Measurements from ENCODE around the gene KIF6.
"Not testable (repeated sequence)": the region's sequence is repeated elsewhere in the genome, so short reads cannot be mapped to it uniquely, and the experiment has no call there.

The KIF6 gene, protein sequence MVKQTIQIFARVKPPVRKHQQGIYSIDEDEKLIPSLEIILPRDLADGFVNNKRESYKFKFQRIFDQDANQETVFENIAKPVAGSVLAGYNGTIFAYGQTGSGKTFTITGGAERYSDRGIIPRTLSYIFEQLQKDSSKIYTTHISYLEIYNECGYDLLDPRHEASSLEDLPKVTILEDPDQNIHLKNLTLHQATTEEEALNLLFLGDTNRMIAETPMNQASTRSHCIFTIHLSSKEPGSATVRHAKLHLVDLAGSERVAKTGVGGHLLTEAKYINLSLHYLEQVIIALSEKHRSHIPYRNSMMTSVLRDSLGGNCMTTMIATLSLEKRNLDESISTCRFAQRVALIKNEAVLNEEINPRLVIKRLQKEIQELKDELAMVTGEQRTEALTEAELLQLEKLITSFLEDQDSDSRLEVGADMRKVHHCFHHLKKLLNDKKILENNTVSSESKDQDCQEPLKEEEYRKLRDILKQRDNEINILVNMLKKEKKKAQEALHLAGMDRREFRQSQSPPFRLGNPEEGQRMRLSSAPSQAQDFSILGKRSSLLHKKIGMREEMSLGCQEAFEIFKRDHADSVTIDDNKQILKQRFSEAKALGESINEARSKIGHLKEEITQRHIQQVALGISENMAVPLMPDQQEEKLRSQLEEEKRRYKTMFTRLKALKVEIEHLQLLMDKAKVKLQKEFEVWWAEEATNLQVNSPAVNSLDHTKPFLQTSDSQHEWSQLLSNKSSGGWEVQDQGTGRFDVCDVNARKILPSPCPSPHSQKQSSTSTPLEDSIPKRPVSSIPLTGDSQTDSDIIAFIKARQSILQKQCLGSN

DNA sequence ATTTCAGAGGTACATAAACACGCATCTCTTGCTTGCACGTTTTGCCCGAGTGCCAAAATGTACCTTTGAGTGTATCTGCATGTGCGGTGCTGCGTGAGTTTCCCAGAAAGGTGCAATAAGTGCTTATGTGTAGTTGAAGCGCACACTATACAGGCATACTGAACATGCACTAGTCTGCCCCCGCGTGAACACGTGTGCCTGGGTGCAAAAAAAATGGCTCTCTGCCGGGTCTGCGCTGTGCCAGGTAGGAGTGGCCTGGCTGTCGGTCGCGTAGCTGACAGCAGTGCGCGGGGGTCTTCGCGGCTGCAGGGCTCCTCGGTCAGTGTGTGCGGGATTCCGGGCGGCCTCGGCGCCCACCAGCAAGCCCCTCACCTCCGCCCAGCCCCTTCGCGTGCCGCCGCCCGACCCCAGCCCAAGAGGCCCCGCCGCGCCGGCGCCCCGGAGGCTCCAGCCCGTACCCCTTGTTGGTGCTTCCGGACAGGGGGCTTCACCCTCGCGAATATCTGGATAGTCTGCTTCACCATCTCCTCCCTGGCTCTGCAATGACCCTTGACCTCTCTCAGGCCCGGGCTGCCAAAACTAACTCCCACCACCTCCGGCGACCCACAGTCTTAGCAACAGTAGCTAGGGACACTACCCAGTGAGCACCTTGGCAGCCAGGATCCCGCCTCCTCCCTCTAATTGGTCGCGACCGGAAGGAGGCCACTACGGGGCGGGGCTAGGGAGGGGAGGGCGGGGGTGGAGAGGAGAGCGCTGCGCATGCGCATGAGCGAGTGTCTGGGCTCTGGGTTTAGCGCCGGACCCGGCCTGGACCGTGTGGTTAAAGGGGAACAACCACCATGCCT is at the start of gene KIF6:
KIF6 (minus strand) TSS at position 622 of the 845 bp plus-strand sequence; CDS start at position 524, 98 bp downstream.
- DNase-seq: peak; percentile 73

- no peak for DNase-seq
These were observed 48.6 kb upstream of the KIF6 start for GRCh38 chr6:39773782-39774181.

- DNase-seq: no peak
These were observed 47.5 kb upstream of the KIF6 start for GRCh38 chr6:39772559-39773273.

DNA sequence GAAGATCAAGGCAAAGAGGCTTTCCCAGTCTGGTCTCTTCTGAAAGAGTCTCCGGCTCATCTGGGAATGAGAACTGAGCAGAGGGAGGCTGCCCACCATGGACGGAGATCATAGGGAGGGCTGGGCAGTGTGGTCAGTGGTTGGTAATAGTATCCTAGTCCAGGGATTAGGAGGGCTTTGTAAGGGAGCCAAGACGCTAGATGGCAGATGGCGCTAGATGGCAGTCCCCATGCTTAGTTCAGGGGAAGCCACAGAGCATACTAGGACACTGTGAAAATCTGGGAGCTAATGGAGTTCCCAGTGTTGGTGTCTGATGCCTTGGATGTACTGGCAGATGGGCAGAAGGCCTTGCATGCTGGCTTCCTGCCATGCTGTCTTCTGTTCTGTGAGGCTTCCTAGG is 45.2 kb upstream of the KIF6 start:
- DNase-seq: no peak

DNA sequence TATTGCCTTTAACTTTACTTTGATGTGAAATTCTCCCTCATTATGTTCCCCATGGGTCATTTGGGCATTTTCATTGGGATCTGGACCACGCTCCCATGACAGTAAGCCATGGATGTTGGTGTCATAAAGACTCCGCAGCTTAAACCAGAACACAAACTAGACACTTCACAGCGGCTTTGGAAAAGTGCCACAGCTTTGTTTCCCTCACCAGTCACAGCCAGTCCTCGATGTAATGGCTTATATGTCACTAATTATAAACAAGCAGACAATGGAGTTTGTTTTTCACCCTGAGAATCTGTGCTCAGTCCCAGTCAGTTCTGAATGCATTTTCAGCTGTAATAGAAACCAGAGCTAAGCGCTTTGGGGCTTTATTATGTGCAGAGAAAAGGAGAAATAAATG is 43.8 kb upstream of the KIF6 start:
- DNase-seq: no peak

DNA sequence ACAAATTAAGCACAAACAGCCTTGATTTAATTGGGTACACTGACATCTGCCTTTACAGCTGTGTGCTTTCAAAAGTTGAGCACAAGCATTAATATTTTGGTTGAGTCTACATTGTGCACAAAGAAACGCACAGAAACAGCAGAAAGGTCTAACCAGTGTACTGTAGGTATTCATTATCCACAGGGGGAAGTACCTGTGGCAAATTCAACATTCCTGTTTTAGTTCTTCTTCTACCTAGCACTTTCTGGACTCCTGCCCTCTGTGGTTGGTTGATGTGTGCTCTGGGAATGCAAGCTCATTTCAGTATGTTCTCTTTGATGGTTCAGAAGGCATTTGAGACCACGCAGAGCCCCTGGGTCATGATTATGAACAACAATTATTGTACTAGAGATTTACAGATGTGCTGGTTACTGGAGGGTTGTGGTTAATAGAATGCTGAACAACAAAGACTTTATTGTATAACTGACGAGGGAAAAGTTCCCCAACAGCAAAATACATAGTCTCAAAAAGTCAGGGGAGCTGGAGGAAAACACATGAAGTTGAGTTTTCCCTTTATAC is 40.4 kb upstream of the KIF6 start:
- DNase-seq: no peak

DNA sequence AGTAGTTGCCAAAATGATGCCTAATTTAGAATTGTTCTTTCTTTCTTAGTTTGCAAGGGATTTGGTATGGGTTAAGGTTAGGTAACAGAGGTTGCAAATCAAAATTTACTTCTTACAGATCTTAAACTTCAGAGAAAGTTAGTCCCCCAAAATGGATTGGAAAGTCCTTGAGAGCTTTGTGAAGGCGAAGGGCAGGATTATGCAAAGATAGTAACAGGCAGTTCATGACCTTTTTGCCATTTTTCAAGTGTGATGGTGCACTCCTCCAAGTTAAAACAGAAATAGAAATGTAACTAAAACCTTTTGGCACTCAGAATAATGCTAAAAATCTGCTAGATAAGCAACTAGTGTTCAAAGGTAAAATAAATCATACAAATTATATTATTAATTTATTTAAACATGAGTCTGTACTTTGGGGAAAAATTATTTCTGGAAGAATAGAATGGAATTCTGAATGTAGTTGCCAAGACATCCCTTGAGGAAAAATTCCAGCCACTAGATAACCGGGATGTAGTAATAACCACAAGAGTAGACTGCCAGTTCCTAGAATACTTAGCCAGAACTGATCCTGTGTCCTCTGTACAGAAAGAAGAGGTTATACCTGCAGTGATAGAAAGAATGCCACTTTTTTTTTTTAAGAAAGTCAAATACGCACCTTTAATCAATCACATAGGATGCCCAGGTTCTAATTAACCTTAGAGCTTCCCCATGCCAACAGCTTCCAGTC is 35.2 kb upstream of the KIF6 start:
- no peak for DNase-seq

DNA sequence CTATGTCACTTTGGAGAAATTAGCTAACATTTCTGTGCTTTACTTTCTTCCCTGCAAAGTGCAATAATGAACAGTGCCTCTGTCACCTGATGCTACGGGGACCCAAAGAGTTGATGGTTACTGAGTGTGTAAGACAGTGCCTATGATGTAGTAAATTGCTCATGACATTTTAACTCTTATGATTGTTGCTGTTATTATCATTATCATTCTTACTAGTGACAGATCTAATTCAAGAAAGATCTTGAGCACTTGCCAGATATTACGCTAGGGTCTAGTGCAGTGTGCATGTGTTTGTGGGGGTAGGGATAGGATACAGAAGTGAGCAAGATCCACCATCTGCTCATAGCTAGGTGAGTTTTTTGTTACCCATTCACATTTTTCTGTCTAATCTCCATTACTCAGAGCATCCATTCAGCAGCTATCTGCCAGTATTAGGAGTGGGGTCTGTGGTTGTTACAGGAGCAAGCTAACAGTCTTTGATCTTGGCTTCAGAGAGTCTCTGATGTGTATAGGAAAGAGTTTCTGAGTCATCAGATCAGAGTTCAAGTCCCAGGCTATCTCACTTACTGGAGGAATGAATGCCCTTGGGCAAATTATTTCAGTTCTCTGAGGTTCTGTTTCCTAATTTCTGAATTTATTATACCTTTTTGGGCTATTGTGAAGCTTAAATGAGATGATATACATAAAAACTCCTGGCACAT is 33.8 kb upstream of the KIF6 start:
- DNase-seq: no peak

- no peak for DNase-seq
These were observed 31.4 kb upstream of the KIF6 start for GRCh38 chr6:39756582-39756981.

DNA sequence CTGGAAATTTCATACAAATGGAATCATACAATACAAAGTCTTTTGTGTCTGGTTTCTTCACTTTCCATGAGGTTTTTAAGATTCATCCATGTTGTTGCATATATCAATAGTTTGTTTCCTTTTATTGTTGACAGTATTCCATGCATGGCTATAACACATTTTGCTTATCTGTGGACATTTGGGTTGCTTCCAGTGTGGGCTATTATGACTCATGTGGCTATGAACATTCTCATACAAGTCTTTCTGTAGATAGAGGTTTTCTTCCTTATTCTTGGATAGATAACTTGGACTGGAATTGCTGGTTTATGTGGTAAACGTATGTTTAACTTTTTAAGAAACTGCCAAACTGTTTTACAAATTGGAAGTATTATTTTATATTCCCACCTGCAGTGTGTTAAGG is 30.0 kb upstream of the KIF6 start:
- DNase-seq: no peak

DNA sequence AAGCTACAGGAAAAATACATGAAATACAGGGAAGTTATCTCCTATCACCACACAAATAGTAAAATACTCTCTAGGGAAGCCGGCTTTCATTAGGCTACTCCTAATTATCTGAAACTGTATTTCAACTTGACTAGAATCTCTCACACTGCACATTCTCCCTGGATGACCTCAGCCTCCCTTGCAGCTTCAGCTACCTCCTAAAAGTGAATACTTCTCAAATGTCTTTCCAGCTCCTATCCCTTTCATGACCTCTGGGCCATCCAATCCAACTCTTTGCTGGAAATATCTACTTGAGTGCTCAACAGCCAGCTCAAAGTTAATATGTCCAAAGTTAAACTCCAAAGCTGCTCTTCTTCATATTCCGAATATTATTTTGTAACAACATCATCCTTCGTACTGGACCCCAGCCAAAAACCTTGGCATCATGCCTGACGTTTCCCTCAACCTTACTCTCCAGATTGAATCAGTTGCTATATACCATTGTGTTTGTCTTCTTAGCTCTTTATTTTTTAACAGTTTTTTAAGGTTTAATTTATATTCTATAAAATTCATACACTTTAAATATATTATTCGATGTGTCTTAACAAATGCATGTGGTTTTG is 29.4 kb upstream of the KIF6 start:
- DNase-seq: no peak

- DNase-seq: no peak
These were observed 28.5 kb upstream of the KIF6 start for GRCh38 chr6:39753725-39754045.

DNA sequence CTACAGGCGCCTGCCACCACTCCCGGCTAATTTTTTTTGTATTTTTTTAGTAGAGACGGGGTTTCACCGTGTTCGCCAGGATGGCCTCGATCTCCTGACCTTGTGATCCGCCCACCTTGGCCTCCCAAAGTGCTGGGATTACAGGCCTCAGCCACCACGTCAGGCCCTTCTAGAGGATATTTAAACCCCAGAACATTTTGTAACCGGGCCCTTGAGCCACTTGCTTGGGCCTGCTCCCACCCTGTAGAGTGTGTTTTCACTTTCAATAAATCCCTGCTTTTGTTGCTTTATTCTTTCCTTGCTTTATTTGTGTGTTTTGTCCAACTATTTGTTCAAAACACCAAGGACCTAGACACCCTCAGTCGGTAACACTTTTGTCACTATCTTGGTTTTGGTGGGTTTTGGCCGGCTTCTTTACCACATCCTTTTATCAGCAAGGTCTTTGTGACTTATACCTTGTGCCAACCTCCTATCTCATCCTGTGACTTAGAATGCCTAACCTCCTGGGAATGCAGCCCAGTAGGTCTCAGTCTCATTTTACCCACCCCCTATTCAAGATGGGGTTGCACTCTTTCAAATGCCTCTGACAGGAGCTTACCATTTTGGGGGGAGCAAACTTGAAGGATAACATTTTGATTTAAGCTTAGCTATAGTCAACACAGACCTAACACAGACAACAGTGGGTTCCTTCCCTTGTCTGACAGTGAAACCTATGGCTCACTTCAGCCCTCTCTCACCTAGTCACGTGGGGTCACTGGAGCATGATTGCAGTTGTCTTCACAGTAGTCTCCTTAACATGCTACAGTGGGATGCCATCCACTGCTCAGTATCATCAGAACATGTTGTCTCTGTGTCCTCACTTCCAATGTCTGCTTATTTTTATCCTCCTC is 27.9 kb upstream of the KIF6 start:
- DNase-seq: no peak

GRCh38 chr6:39746795-39747194 is 21.6 kb upstream of the KIF6 start:
- DNase-seq: no peak

GRCh38 chr6:39733704-39734103 is 8.5 kb upstream of the KIF6 start:
- DNase-seq: no peak

- no peak for DNase-seq
These were observed 6.4 kb upstream of the KIF6 start for GRCh38 chr6:39731565-39731964.

- no peak for DNase-seq
These were observed 4.7 kb upstream of the KIF6 start for GRCh38 chr6:39729945-39730344.

DNA sequence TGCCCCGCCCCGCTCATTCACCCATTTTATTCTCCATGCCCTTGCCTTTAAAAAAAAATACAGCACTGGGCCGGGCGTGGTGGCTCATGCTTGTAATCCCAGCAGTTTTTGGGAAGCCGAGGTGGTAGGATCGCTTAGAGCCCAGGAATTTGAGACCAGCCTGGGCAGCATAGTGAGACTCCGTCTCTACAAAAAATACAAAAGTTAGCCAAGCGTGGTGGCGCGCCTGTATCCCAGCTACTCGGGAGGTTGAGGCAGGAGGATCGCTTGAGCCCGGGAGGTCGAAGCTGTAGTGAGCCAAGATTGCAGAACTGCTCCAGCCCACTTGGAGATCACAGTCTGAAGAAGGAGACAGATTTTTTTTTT is 407 bp upstream of the KIF6 start:
- no peak for DNase-seq

DNA sequence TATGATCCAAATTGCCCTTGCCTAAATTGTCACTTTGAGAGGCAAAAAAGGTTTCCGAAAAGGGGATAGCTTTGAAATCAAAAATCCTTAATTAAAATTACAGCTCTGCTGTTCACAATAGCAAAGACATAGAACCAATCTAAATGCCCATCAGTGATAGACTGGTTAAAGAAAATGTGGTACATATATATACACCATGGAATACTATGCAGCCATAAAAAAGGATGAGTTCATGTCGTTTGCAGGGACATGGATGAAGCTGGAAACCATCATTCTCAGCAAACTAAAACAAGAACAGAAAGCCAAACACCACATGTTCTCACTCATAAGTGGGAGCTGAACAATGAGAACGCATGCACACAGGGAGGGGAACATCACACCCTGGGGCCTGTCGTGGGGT is 1.9 kb downstream of the KIF6 start:
- DNase-seq: not testable (repeated sequence)

DNA sequence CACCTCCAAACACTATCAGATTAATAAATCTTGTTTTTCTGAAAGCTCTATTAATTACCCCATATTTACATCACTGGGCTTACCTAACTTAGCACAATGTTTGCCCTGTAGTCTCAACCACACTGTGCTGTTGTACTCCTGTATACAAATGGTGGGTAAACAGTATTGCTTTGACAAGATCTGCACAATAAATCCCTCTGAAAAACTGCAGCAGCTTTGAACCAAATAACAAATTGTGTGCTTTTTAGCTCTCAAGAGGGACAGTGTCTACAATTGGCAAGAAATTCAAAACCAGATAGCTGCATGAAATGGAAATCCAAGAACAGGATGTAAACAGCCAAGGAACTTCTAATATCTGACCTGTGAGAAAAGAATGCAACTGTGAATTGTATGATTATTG is 10.4 kb downstream of the KIF6 start:
- no peak for DNase-seq

All from activated CD8-positive, alpha-beta memory T cell treated with anti-CD3 and anti-CD28 coated beads, Interleukin-2, amount 50 U/mL, for 4 hours (primary cell).